ENCODE measurements around the gene PPP1R27.

PPP1R27 gene

GRCh38 chr17:81860756-81861568 lies 26.1 kb upstream of the PPP1R27 start:
- DNase-seq, result peak; percentile 100

GRCh38 chr17:81859906-81860755 lies 25.3 kb upstream of the PPP1R27 start, which contains the start of gene P4HB:
Gene P4HB (minus strand): TSS chr17:81860535. CDS start chr17:81860471, 64 bp downstream.
- DNase-seq, result no peak

GRCh38 chr17:81858967-81859905 lies 24.4 kb upstream of the PPP1R27 start:
- no peak for DNase-seq

- no peak for DNase-seq
These were observed 23.5 kb upstream of the PPP1R27 start for GRCh38 chr17:81858170-81858966.

- DNase-seq, result no peak
These were observed 20.3 kb upstream of the PPP1R27 start for GRCh38 chr17:81854974-81855774.

GRCh38 chr17:81852237-81852636 lies 17.4 kb upstream of the PPP1R27 start:
- no peak for DNase-seq

- DNase-seq, result no peak
These were observed 16.6 kb upstream of the PPP1R27 start for GRCh38 chr17:81851423-81851822.

GRCh38 chr17:81849457-81849856 lies 14.6 kb upstream of the PPP1R27 start:
- no peak for DNase-seq

GRCh38 chr17:81846743-81847689 lies 12.2 kb upstream of the PPP1R27 start:
- DNase-seq, result no peak

GRCh38 chr17:81845881-81846742 lies 11.3 kb upstream of the PPP1R27 start:
- DNase-seq, result no peak

- no peak for DNase-seq
These were observed 10.5 kb upstream of the PPP1R27 start for GRCh38 chr17:81845361-81845760.

GRCh38 chr17:81844887-81845286 lies 10.0 kb upstream of the PPP1R27 start:
- DNase-seq, result no peak

- no peak for DNase-seq
These were observed 9.5 kb upstream of the PPP1R27 start for GRCh38 chr17:81844327-81844851.

- DNase-seq, result no peak
These were observed 9.0 kb upstream of the PPP1R27 start for GRCh38 chr17:81843713-81844326.

GRCh38 chr17:81842725-81843504 lies 8.1 kb upstream of the PPP1R27 start:
- no peak for DNase-seq

GRCh38 chr17:81842378-81842724 lies 7.5 kb upstream of the PPP1R27 start:
- DNase-seq, result no peak

GRCh38 chr17:81841866-81842265 lies 7.0 kb upstream of the PPP1R27 start:
- DNase-seq, result no peak

All from NCI-H226 (cell line).